DOHH2 (cell line): ENCODE measurements around the gene EVC2.

Experiments
- H3F3A ChIP-seq: fragments of 200-600 bp; sonication (generic), shearing (Covaris generic); 2 replicates; pipeline ENCODE4 v1.6.0; 2016; ENCODE audit warnings: antibody characterized with exemption, mild to moderate bottlenecking; ENCODE audit not compliant: control insufficient read depth, insufficient read depth
- H3K27ac ChIP-seq: fragments of 200-600 bp; sonication (generic); 2 replicates; pipeline ENCODE4 v1.5.1; 2014; ENCODE audit warnings: low read depth, mild to moderate bottlenecking, low read length, moderate library complexity
- H3K27me3 ChIP-seq: fragments of 200-600 bp; sonication (generic); 2 replicates; pipeline ENCODE4 v1.6.1; 2014; ENCODE audit warnings: mild to moderate bottlenecking, low read length, mixed read lengths; ENCODE audit not compliant: control insufficient read depth
- H3K36me3 ChIP-seq: fragments of 200-600 bp; sonication (generic); 2 replicates; pipeline ENCODE4 v1.6.1; 2014; ENCODE audit warnings: mild to moderate bottlenecking, low read length, moderate library complexity, mixed read lengths; ENCODE audit not compliant: control insufficient read depth
- H3K4me1 ChIP-seq: fragments of 200-600 bp; sonication (generic); 2 replicates; pipeline ENCODE4 v1.6.1; 2014; ENCODE audit warnings: mild to moderate bottlenecking, low read length, mixed read lengths; ENCODE audit not compliant: control insufficient read depth
- H3K4me2 ChIP-seq: fragments of 200-600 bp; sonication (generic); 2 replicates; pipeline ENCODE4 v1.6.0; 2014; ENCODE audit warnings: mild to moderate bottlenecking, low read length, moderate library complexity
- H3K4me3 ChIP-seq: fragments of 200-600 bp; sonication (generic); 2 replicates; pipeline ENCODE4 v1.5.1; 2014; ENCODE audit warnings: mild to moderate bottlenecking, low read length, mixed read lengths
- H3K79me2 ChIP-seq: fragments of 200-600 bp; sonication (generic); 2 replicates; pipeline ENCODE4 v1.6.1; 2014; ENCODE audit warnings: mild to moderate bottlenecking, low read length, mixed read lengths; ENCODE audit not compliant: control insufficient read depth
- H3K9me2 ChIP-seq: fragments of 200-600 bp; sonication (generic); replicated peaks from 2 replicates; pipeline ENCODE4 v1.6.1; 2014; ENCODE audit warnings: mild to moderate bottlenecking, low read length, mixed read lengths; ENCODE audit not compliant: control insufficient read depth
- H3K9me3 ChIP-seq: fragments of 200-600 bp; sonication (generic); 2 replicates; pipeline ENCODE4 v1.6.1; 2014; ENCODE audit warnings: antibody characterized with exemption, low read length, mixed read lengths; ENCODE audit not compliant: control insufficient read depth, insufficient read depth
- H4K20me1 ChIP-seq: fragments of 200-600 bp; sonication (generic); 2 replicates; pipeline ENCODE4 v1.6.0; 2014; ENCODE audit warnings: low read depth, mild to moderate bottlenecking, antibody characterized with exemption, low read length, moderate library complexity; ENCODE audit not compliant: control insufficient read depth, insufficient read depth
- CTCF ChIP-seq: fragments of 200-600 bp; sonication (generic); IDR thresholded peaks from one replicate; pipeline ENCODE4 v1.5.1; 2014; ENCODE audit warnings: antibody characterized with exemption, mild to moderate bottlenecking, low read depth, low read length; ENCODE audit not compliant: poor library complexity, severe bottlenecking
- EZH2phosphoT487 ChIP-seq: fragments of 200-600 bp; sonication (generic); IDR thresholded peaks from 2 replicates; pipeline ENCODE4 v1.6.1; 2017; ENCODE audit warnings: borderline replicate concordance, mild to moderate bottlenecking, antibody characterized with exemption, low read length, moderate library complexity, mixed read lengths

Gene EVC2

GRCh38 chr4:5517372-5517771 is 191.0 kb downstream of the EVC2 start:
- no peaks in the 10 kb centered on the region for H3K9me2 ChIP-seq
- H3K4me1 ChIP-seq, result no peaks in the 10 kb centered on the region
- H3K9me3 ChIP-seq, result no peaks in the 10 kb centered on the region
- H3K79me2 ChIP-seq, result no peaks in the 10 kb centered on the region
- H3K36me3 ChIP-seq, result no peaks in the 10 kb centered on the region
- no peak overlapping the region for H3K4me3 ChIP-seq
- H4K20me1 ChIP-seq, result no peaks in the 10 kb centered on the region
- TF ChIP-seq EZH2phosphoT487, result no peak
- TF ChIP-seq CTCF, result no peak
- H3K4me2 ChIP-seq, result no peak overlapping the region
- no peaks in the 10 kb centered on the region for H3K27me3 ChIP-seq
- no peak overlapping the region for H3K27ac ChIP-seq
- H3F3A ChIP-seq, result no peaks in the 10 kb centered on the region

GRCh38 chr4:5515646-5516045 is 192.7 kb downstream of the EVC2 start:
- Histone ChIP-seq H3K9me3 (no peaks in the 10 kb centered on the region), H4K20me1 (no peaks in the 10 kb centered on the region), H3K4me2 (no peak overlapping the region), H3F3A (no peaks in the 10 kb centered on the region), H3K36me3 (no peaks in the 10 kb centered on the region), H3K27me3 (no peaks in the 10 kb centered on the region), H3K27ac (no peak overlapping the region), H3K4me1 (no peaks in the 10 kb centered on the region), H3K9me2 (no peaks in the 10 kb centered on the region), H3K4me3 (no peak overlapping the region), H3K79me2 (no peaks in the 10 kb centered on the region)
- TF ChIP-seq CTCF, result no peak
- TF ChIP-seq EZH2phosphoT487, result no peak
